BE2C (cell line): Measurements from ENCODE around the gene ITGB7.

Experiments used
- DNase-seq: peaks from one replicate; pipeline ENCODE4 v3.0.0-alpha.2; 2020
- H3K27me3 ChIP-seq: fragments of 250-450 bp; sonication (Bioruptor Pico); 2 replicates; pipeline ENCODE4 v1.5.1; 2020; ENCODE audit warnings: mild to moderate bottlenecking
- H3K36me3 ChIP-seq: fragments of 250-450 bp; sonication (Bioruptor Pico); 2 replicates; pipeline ENCODE4 v1.5.1; 2020; ENCODE audit warnings: mild to moderate bottlenecking
- H3K4me1 ChIP-seq: fragments of 250-450 bp; sonication (Bioruptor Pico); 2 replicates; pipeline ENCODE4 v1.5.1; 2020
- H3K4me3 ChIP-seq: 2 replicates; pipeline ENCODE4 v1.5.1; 2011; ENCODE audit warnings: low read depth, low read length
- H3K9me3 ChIP-seq: fragments of 250-450 bp; sonication (Bioruptor Pico); 2 replicates; pipeline ENCODE4 v1.5.1; 2020
- CTCF ChIP-seq: IDR thresholded peaks from 2 replicates; pipeline ENCODE4 v1.5.1; 2012; ENCODE audit warnings: mild to moderate bottlenecking, low read depth, low read length

ITGB7 gene

GRCh38 chr12:53195516-53196420 is 11.3 kb downstream of the ITGB7 start:
- H3K27me3 ChIP-seq: no peaks in the 10 kb centered on the region

GRCh38 chr12:53194973-53195372 is 12.1 kb downstream of the ITGB7 start:
- TF ChIP-seq CTCF: no peak
- no peaks in the 10 kb centered on the region for H3K27me3 ChIP-seq
- DNase-seq: no peak
- no peaks in the 10 kb centered on the region for H3K36me3 ChIP-seq
- no peaks in the 10 kb centered on the region; the same call in 1 of the 2 replicates for H3K4me1 ChIP-seq
- H3K4me3 ChIP-seq: no peak overlapping the region
- H3K9me3 ChIP-seq: no peaks in the 10 kb centered on the region

More at GRCh38 chr12:53195516-53196420, 11.3 kb downstream of the ITGB7 start:
- TF ChIP-seq CTCF: no peak
- H3K9me3 ChIP-seq: no peaks in the 10 kb centered on the region
- no peak for DNase-seq
- no peaks in the 10 kb centered on the region for H3K36me3 ChIP-seq
- no peaks in the 10 kb centered on the region; the same call in 1 of the 2 replicates for H3K4me1 ChIP-seq
- H3K4me3 ChIP-seq: no peak overlapping the region

GRCh38 chr12:53193985-53194716 is 12.9 kb downstream of the ITGB7 start:
- Histone ChIP-seq H3K9me3 (no peaks in the 10 kb centered on the region), H3K4me3 (no peak overlapping the region), H3K27me3 (no peaks in the 10 kb centered on the region), H3K4me1 (no peaks in the 10 kb centered on the region; the same call in 1 of the 2 replicates), H3K36me3 (no peaks in the 10 kb centered on the region)
- TF ChIP-seq CTCF: no peak
- no peak for DNase-seq

- Histone ChIP-seq H3K4me3 (no peak overlapping the region), H3K9me3 (no peaks in the 10 kb centered on the region), H3K36me3 (peaks cover under 1% of the 10 kb centered on the region; the same call in 1 of the 2 replicates), H3K4me1 (no peaks in the 10 kb centered on the region; the same call in 1 of the 2 replicates), H3K27me3 (no peaks in the 10 kb centered on the region)
- no peak for DNase-seq
- no peak for TF ChIP-seq CTCF
Measured at GRCh38 chr12:53193040-53193439, 14.0 kb downstream of the ITGB7 start.

GRCh38 chr12:53192531-53193021 is 14.5 kb downstream of the ITGB7 start:
- no peak for TF ChIP-seq CTCF
- DNase-seq: no peak
- Histone ChIP-seq H3K9me3 (no peaks in the 10 kb centered on the region), H3K27me3 (no peaks in the 10 kb centered on the region), H3K4me3 (no peak overlapping the region), H3K36me3 (peaks cover 5% of the 10 kb centered on the region), H3K4me1 (no peaks in the 10 kb centered on the region)
